B cell (primary cell): ENCODE data around the gene FANCL. TPM values are rescaled to one million over a fixed set of nuclear protein-coding genes. Genes with fewer than 3 reads are reported as not detected.

ENCODE experiments used
- ATAC-seq: fragments of 200-7000 bp; cut with Tn5 transposase; one replicate; pipeline ENCODE4 v1.10.0; 2021; ENCODE audit warnings: low read depth, mild to moderate bottlenecking, moderate number of reproducible peaks, moderate library complexity
- CTCF ChIA-PET: fragments of 350-600 bp; sonication (Branson Sonifier 250); formaldehyde crosslinking; loops from one replicate; lab custom pipeline; 2021; ENCODE audit warnings: antibody characterized with exemption, inconsistent platforms; lab: Charles Lee
- POLR2A ChIA-PET: fragments of 350-600 bp; sonication (Branson Sonifier 250); formaldehyde crosslinking; loops from one replicate; lab custom pipeline; 2021; ENCODE audit warnings: antibody characterized with exemption; lab: Charles Lee
- DNase-seq: peaks from one replicate; pipeline ENCODE4 v3.0.0; 2013
- H2AFZ ChIP-seq: 2 replicates; pipeline ENCODE4 v1.6.1; 2012; ENCODE audit warnings: mild to moderate bottlenecking, low read depth, low read length; ENCODE audit not compliant: insufficient read depth, poor library complexity, severe bottlenecking
- H3K27ac ChIP-seq, 2 donors: 1 replicate in 1 of 2; 2 replicates in 1 of 2; pipeline ENCODE4 v1.5.1; 2012 to 2013; ENCODE audit warnings: low read length in 2 of 2, mild to moderate bottlenecking in 2 of 2, moderate library complexity in 1 of 2
- H3K27me3 ChIP-seq, 4 experiments: fragments of 200-600 bp in 1 of 4; sonication (generic) in 1 of 4; replicated peaks in 1 of 4; 1 replicate in 2 of 4; 2 replicates in 2 of 4; pipeline versions ENCODE4 v1.6.1 to v1.7.0; 2013 to 2016; ENCODE audit warnings: low read length in 3 of 4, mild to moderate bottlenecking in 2 of 4, mixed read lengths in 1 of 4, moderate library complexity in 1 of 4; ENCODE audit not compliant: insufficient read depth in 4 of 4, control insufficient read depth in 3 of 4; ENCODE audit errors: control extremely low read depth in 1 of 4
- H3K36me3 ChIP-seq, 2 experiments: replicated peaks in 1 of 2; 1 replicate in 1 of 2; 2 replicates in 1 of 2; pipeline versions ENCODE4 v1.6.1 to v1.7.1; 2013; ENCODE audit warnings: low read length in 1 of 2; ENCODE audit not compliant: insufficient read depth in 2 of 2, control insufficient read depth in 1 of 2; ENCODE audit errors: control extremely low read depth in 1 of 2, extremely low read depth in 1 of 2
- H3K4me1 ChIP-seq, 2 donors: fragments of 200-600 bp in 1 of 2; sonication (generic) in 1 of 2; 1 replicate in 1 of 2; 2 replicates in 1 of 2; pipeline versions ENCODE4 v1.5.1 to v1.6.1; 2013 to 2017; ENCODE audit warnings: low read length in 2 of 2; ENCODE audit not compliant: control insufficient read depth in 2 of 2, insufficient read depth in 2 of 2
- H3K4me2 ChIP-seq: replicated peaks from 2 replicates; pipeline ENCODE3; 2012; ENCODE audit warnings: mild to moderate bottlenecking, low read depth, low read length; ENCODE audit not compliant: poor library complexity, severe bottlenecking
- H3K4me3 ChIP-seq, 5 experiments: fragments of 200-600 bp in 1 of 5; sonication (generic) in 1 of 5; 1 replicate in 3 of 5; 2 replicates in 2 of 5; pipeline versions ENCODE4 v1.5.1 to v1.7.0; 2011 to 2016; ENCODE audit warnings: low read length in 4 of 5, mild to moderate bottlenecking in 4 of 5, low read depth in 2 of 5, control low read depth in 1 of 5, moderate library complexity in 1 of 5; ENCODE audit not compliant: insufficient read depth in 1 of 5; ENCODE audit errors: control extremely low read depth in 1 of 5, extremely low read depth in 1 of 5
- H3K79me2 ChIP-seq: fragments of 200-600 bp; sonication (generic); one replicate; pipeline ENCODE4 v1.6.0; 2016; ENCODE audit warnings: low read length; ENCODE audit not compliant: control insufficient read depth, insufficient read depth
- H3K9ac ChIP-seq: fragments of 200-600 bp; sonication (generic); 2 replicates; pipeline ENCODE4 v1.6.1; 2017; ENCODE audit warnings: mild to moderate bottlenecking, low read length, moderate library complexity
- H3K9me3 ChIP-seq, 3 donors: one replicate each; pipeline versions ENCODE4 v1.6.1 to v1.7.1; 2013; ENCODE audit warnings: low read length in 2 of 3; ENCODE audit not compliant: control insufficient read depth in 2 of 3, insufficient read depth in 1 of 3; ENCODE audit errors: control extremely low read depth in 1 of 3
- H4K20me1 ChIP-seq: 2 replicates; pipeline ENCODE4 v1.6.0; 2012; ENCODE audit warnings: mild to moderate bottlenecking, low read length; ENCODE audit not compliant: insufficient read depth, control insufficient read depth, poor library complexity, severe bottlenecking
- H3K27ac Mint-ChIP-seq: one replicate; pipeline ENCODE4 v1.8.0; 2021; ENCODE audit warnings: mixed read lengths
- H3K27me3 Mint-ChIP-seq: one replicate; pipeline ENCODE4 v1.8.0; 2021; ENCODE audit warnings: mixed read lengths
- H3K4me1 Mint-ChIP-seq: one replicate; pipeline ENCODE4 v1.8.0; 2021; ENCODE audit warnings: mixed read lengths
- H3K4me3 Mint-ChIP-seq: one replicate; pipeline ENCODE4 v1.8.0; 2021; ENCODE audit warnings: mixed read lengths
- H3K9me3 Mint-ChIP-seq: one replicate; pipeline ENCODE4 v1.8.0; 2022; ENCODE audit warnings: mixed read lengths; ENCODE audit not compliant: insufficient read depth
- EZH2 ChIP-seq: IDR thresholded peaks from 2 replicates; pipeline ENCODE4 v1.6.1; 2012; ENCODE audit warnings: borderline replicate concordance, low read depth, mild to moderate bottlenecking, moderate library complexity, low read length; ENCODE audit not compliant: insufficient read depth, poor library complexity, severe bottlenecking
- WGBS: methylation state at CpG from one replicate; pipeline ENCODE4 v1.1.5; 2013; ENCODE audit warnings: missing lambda C conversion rate; ENCODE audit not compliant: insufficient coverage; 5-methylcytosine and 5-hydroxymethylcytosine counted together
- intact Hi-C: fragments of 100-400 bp; cut with micrococcal nuclease; formaldehyde crosslinking; loops from one replicate; pipeline ENCODE4 v1.10.0; 2022
- polyA plus RNA-seq: library from polyadenylated mRNA; depleted of rRNA; stranded (reverse); fragments of >200 nt; gene quantifications from 2 replicates; pipeline ENCODE4 v1.2.3, GENCODE V29; 2012
- total RNA-seq, 2 donors: library from RNA; stranded (reverse); fragments of 120-200 nt in 1 of 2; gene quantifications; 1 replicate in 1 of 2; 2 replicates in 1 of 2; pipeline versions ENCODE4 v1.2.3 to v1.2.4, GENCODE V29; 2013 to 2022
- TF ChIP-seq, protein P1 (sequence below): fragments of 200-600 bp; IDR thresholded peaks from one replicate; pipeline ENCODE4 v1.8.0; 2022; ENCODE audit warnings: antibody characterized with exemption, mild to moderate bottlenecking

Gene FANCL
- total and polyA plus RNA-seq, 2 donors (not counting 1 experiment from before 2014, with no cell fraction given) = 9.1 to 31.7 TPM

DNA sequence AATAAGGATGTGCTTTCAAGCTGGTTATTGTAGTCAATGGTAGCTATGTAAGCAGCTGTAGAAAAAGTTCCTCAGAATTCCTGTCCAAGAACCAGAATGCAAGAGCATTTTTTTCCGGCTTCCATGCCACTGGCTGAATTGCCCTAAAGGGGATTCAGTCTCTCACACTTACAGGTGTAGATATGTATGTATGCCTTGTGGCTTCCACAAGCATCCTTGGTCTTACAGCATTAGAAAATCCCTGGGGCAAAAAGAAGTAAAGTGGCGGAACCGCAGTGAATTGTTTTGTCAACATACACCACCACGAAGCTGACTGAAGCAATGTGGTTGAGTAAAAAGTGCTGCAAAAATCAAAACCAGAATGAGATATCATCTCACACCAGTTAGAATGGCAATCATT, 54.6 kb downstream of the FANCL start:
- H3K9me3 ChIP-seq = no peaks in the 10 kb centered on the region
- no peaks in the 10 kb centered on the region for H3K79me2 ChIP-seq
- H2AFZ ChIP-seq = no peak overlapping the region
- H3K36me3 ChIP-seq = no peaks in the 10 kb centered on the region
- no peak for ATAC-seq
- WGBS = no CpG with 5 or more reads among the region's 4 CpGs
- H3K4me2 ChIP-seq = no peak overlapping the region
- no peak overlapping the region for H3K4me3 ChIP-seq
- no peaks in the 10 kb centered on the region for H3K4me1 Mint-ChIP-seq
- no peak for TF ChIP-seq EZH2
- TF ChIP-seq, protein P1, sequence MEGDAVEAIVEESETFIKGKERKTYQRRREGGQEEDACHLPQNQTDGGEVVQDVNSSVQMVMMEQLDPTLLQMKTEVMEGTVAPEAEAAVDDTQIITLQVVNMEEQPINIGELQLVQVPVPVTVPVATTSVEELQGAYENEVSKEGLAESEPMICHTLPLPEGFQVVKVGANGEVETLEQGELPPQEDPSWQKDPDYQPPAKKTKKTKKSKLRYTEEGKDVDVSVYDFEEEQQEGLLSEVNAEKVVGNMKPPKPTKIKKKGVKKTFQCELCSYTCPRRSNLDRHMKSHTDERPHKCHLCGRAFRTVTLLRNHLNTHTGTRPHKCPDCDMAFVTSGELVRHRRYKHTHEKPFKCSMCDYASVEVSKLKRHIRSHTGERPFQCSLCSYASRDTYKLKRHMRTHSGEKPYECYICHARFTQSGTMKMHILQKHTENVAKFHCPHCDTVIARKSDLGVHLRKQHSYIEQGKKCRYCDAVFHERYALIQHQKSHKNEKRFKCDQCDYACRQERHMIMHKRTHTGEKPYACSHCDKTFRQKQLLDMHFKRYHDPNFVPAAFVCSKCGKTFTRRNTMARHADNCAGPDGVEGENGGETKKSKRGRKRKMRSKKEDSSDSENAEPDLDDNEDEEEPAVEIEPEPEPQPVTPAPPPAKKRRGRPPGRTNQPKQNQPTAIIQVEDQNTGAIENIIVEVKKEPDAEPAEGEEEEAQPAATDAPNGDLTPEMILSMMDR = no peak
- intact Hi-C loops = no loop called here
- no peaks in the 10 kb centered on the region for H3K27me3 ChIP-seq
- no peak overlapping the region for H3K4me3 Mint-ChIP-seq
- H3K9ac ChIP-seq = no peak overlapping the region
- ChIA-PET CTCF (no interaction called here), POLR2A (no interaction called here)
- no peaks in the 10 kb centered on the region for H3K9me3 Mint-ChIP-seq
- no peak overlapping the region for H3K27ac ChIP-seq
- DNase-seq = no peak
- H3K27ac Mint-ChIP-seq = no peak overlapping the region
- no peaks in the 10 kb centered on the region for H4K20me1 ChIP-seq
- no peaks in the 10 kb centered on the region for H3K4me1 ChIP-seq
- no peaks in the 10 kb centered on the region for H3K27me3 Mint-ChIP-seq

DNA sequence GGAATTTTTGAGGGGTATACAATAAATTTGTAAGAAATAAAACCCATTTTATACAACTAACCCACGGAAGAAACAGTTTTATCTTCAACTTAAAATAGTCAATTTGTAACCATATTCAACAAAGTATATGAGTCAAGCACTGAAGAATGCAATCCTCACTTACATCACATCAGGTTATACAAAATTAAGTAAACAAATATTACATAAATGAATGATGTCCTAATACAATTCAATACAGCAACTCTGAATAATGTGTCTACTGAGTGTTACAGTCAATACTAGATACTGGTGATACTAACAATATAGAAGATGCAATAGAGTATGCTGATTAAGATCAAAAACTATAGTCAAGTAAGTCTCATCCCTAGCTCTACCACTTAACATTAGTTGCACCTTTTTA, 58.6 kb downstream of the FANCL start:
- intact Hi-C loops = no loop called here
- no peak overlapping the region for H3K4me3 ChIP-seq
- no peaks in the 10 kb centered on the region for H3K27me3 ChIP-seq
- H3K4me1 ChIP-seq = no peaks in the 10 kb centered on the region
- no peak for DNase-seq
- H3K4me2 ChIP-seq = no peak overlapping the region
- ChIA-PET POLR2A (no interaction called here), CTCF (no interaction called here)
- no peaks in the 10 kb centered on the region for H3K9me3 ChIP-seq
- no peaks in the 10 kb centered on the region for H4K20me1 ChIP-seq
- no peaks in the 10 kb centered on the region for H3K79me2 ChIP-seq
- TF ChIP-seq, protein P1 = no peak
- no peak for TF ChIP-seq EZH2
- H3K36me3 ChIP-seq = no peaks in the 10 kb centered on the region
- H3K4me3 Mint-ChIP-seq = no peak overlapping the region
- H2AFZ ChIP-seq = no peak overlapping the region
- H3K9me3 Mint-ChIP-seq = peaks cover 5% of the 10 kb centered on the region
- no peak overlapping the region for H3K9ac ChIP-seq
- no peaks in the 10 kb centered on the region for H3K4me1 Mint-ChIP-seq
- no peaks in the 10 kb centered on the region for H3K27me3 Mint-ChIP-seq
- no peak overlapping the region for H3K27ac ChIP-seq
- no peak for ATAC-seq
- no CpG with 5 or more reads among the region's 1 CpG for WGBS
- H3K27ac Mint-ChIP-seq = no peak overlapping the region
